NCI-H524 (cell line): ENCODE results near the gene WDCP.
A peak's percentile ranks its signal among the peaks of the same experiment; 100 is the strongest.

ENCODE experiments used
- DNase-seq, 2 experiments: peaks; one replicate each; lab custom pipeline; 2025; lab: John Stamatoyannopoulos, UW

WDCP gene

DNA sequence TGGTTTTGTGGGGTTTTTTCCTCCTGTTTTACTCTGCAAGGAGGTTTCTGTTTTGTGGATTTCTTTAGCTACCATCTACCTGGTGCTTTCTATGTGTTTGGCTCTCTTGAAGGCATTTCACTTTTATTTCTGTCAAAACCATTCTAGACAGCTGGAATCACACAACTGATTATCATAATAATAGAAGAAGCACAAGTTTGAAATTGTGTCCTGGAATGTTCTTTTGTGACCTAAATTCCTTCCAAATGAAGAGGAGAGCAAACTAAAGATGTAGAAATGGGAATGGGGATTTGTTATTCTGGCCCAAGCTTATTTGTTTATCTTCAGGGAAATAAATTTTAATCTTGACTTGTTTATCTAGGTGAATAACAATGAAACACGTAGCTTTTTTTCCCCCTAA, 54.3 kb downstream of the WDCP start:
- DNase-seq = no peak

GRCh38 chr2:23988371-23988770, 58.8 kb downstream of the WDCP start:
- DNase-seq = peak in 1 of 2 experiments; percentile 10
